ENCODE data around the gene DHCR7. TPM values are rescaled to one million over a fixed set of nuclear protein-coding genes. Genes with fewer than 3 reads are reported as not detected.

Gene DHCR7
- total RNA-seq, 1 donor from 2014 or later: 32.3 TPM

- H3K4me3 ChIP-seq (ENCODE audit: low read depth, low read length): no peak overlapping the region
- TF ChIP-seq CTCF (conservative IDR thresholded peaks at IDR 0.05; ENCODE audit: low read depth, low read length): no peak
- DNase-seq (ENCODE audit: low read depth): no peak
Measured at GRCh38 chr11:71446150-71446549, 2.0 kb downstream of the DHCR7 start.

- H3K4me3 ChIP-seq (ENCODE audit: low read depth, low read length): no peak overlapping the region
- TF ChIP-seq CTCF (conservative IDR thresholded peaks at IDR 0.05; ENCODE audit: low read depth, low read length): no peak
- no peak for DNase-seq (ENCODE audit: low read depth)
Measured at GRCh38 chr11:71444811-71445210, 3.4 kb downstream of the DHCR7 start.

- no peak for TF ChIP-seq CTCF (conservative IDR thresholded peaks at IDR 0.05; ENCODE audit: low read depth, low read length)
- DNase-seq (ENCODE audit: low read depth): no peak
Measured at GRCh38 chr11:71443736-71444445, 4.3 kb downstream of the DHCR7 start.

GRCh38 chr11:71442880-71443279, 5.3 kb downstream of the DHCR7 start:
- TF ChIP-seq CTCF (conservative IDR thresholded peaks at IDR 0.05; ENCODE audit: low read depth, low read length): no peak
- no peak for DNase-seq (ENCODE audit: low read depth)
- no peak overlapping the region for H3K4me3 ChIP-seq (ENCODE audit: low read depth, low read length)

More at GRCh38 chr11:71443736-71444445, 4.3 kb downstream of the DHCR7 start:
- H3K4me3 ChIP-seq (ENCODE audit: low read depth, low read length): no peak overlapping the region

- no peak for DNase-seq (ENCODE audit: low read depth)
- TF ChIP-seq CTCF (conservative IDR thresholded peaks at IDR 0.05; ENCODE audit: low read depth, low read length): no peak
Measured at GRCh38 chr11:71442123-71442522, 6.1 kb downstream of the DHCR7 start.

GRCh38 chr11:71441251-71441650, 6.9 kb downstream of the DHCR7 start:
- TF ChIP-seq CTCF (conservative IDR thresholded peaks at IDR 0.05; ENCODE audit: low read depth, low read length): no peak
- H3K4me3 ChIP-seq (ENCODE audit: low read depth, low read length): no peak overlapping the region
- no peak for DNase-seq (ENCODE audit: low read depth)

More at GRCh38 chr11:71442123-71442522, 6.1 kb downstream of the DHCR7 start:
- no peak overlapping the region for H3K4me3 ChIP-seq (ENCODE audit: low read depth, low read length)
